G401.6 (cell line): ENCODE data around the gene MED15.

Source experiments
- FAIRE-seq: peaks from 2 replicates; lab custom pipeline; 2012; peaks lifted over from hg19 to GRCh38; lab: Jason Lieb, UNC

MED15 gene

GRCh38 chr22:20510811-20511577 is 3.6 kb downstream of the MED15 start:
- FAIRE-seq: no peak

DNA sequence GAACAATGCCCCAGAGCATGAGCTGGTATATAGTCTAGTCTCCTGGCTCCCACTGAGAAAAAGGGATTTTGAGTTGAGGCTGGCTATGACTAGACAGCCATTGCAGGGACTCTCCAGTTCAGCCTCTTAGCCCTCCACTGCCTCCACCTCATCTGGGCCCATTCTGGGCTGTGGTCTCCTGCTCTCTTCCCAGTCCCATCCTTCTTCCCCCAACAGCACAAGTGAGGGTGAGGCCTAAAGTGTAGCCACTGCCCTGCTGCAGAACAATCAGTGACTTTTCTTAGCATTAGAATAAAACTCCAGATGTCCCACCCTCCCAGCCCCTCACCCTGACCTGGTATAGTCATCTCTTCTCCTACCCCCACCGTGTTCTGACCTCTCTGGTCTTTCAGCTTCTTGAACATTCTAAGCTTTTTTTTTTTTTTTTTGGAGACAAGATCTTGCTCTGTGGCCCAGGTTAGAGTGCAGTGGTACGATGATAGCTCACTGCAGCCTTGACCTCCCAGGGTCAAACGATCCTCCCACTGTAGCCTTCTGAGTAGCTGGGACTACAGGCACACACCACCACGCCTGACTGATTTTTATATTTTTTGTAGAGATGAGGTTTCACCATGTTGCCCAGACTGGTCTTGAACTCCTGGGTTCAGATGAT is 4.3 kb downstream of the MED15 start:
- no peak for FAIRE-seq

DNA sequence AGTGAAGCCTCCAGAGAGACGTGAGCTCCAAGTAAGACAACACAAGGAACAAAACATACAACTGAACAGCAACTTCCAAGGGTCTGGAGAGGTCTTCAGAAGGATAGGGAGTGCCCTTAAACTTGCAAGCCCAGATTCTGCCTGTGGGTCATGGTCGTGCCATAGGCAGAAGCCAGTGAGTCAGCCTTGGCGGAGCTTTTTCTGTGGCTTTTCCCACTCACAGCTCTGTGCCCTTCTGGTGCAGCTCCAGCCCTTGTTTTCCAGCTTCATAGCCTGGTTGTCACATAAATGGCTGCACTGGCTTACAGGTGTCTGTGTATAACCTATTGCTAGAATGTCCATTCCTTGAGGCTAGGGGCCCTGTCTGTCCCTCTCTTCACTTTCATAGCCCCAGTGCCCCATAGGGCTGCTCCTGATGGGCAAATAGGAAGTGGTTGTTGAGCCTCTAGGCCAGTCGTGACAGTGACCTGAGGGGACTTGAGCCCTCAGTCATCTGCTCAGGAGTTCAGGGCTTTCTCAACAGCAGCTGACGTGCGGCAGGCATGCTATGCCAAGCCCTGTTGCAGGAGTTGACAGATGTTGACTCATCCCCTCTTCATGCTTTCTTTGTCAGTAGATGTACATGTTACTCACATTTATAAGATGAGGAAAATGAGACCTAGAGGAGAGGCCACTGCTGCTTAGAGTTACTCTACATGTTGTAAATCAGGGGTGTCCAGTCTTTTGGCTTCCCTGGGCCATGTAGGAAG is 7.4 kb downstream of the MED15 start:
- no peak for FAIRE-seq

DNA sequence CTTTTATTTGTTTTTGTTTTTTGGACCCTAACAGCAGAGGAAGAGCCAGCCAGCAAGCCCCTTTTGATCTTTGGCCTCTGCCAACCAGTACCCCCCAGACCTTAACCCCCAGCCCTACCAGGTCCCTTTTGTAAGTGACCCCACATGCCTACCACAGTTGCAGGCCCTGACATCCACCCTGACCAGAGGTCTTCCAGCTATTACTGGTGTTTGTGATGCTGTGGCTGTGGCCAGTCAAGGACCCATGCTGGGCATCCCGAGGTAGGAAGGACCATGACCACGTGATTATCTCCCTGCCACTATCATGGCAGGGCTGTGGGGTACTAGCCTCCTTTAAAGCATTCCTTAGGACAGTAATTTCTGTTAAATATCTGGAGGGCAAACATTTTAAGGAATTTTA is 9.0 kb downstream of the MED15 start:
- FAIRE-seq: no peak

GRCh38 chr22:20517422-20517821 is 10.0 kb downstream of the MED15 start:
- no peak for FAIRE-seq

GRCh38 chr22:20517841-20518592 is 10.6 kb downstream of the MED15 start:
- FAIRE-seq: no peak

DNA sequence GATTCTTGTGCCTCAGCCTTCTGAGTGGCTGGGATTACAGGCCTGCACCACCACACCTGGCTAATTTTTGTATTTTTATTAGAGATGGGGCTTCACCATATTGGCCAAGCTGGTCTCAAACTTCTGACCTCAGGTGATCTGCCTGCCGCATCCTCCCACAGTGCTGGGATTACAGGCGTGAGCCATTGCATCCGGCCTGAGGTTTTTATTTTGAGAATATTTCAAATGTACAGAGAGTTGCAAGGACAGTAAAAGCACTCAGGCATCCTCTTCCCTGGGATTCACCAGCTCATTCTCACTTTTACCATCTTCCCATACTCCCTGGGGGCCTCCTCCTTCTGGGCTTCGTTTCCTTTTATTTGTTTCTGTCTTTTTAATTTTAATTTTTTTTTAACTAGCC is 12.1 kb downstream of the MED15 start:
- FAIRE-seq: no peak

GRCh38 chr22:20520093-20520511 is 12.7 kb downstream of the MED15 start:
- FAIRE-seq: no peak

- no peak for FAIRE-seq
These were observed 15.0 kb downstream of the MED15 start for GRCh38 chr22:20522134-20523004.

DNA sequence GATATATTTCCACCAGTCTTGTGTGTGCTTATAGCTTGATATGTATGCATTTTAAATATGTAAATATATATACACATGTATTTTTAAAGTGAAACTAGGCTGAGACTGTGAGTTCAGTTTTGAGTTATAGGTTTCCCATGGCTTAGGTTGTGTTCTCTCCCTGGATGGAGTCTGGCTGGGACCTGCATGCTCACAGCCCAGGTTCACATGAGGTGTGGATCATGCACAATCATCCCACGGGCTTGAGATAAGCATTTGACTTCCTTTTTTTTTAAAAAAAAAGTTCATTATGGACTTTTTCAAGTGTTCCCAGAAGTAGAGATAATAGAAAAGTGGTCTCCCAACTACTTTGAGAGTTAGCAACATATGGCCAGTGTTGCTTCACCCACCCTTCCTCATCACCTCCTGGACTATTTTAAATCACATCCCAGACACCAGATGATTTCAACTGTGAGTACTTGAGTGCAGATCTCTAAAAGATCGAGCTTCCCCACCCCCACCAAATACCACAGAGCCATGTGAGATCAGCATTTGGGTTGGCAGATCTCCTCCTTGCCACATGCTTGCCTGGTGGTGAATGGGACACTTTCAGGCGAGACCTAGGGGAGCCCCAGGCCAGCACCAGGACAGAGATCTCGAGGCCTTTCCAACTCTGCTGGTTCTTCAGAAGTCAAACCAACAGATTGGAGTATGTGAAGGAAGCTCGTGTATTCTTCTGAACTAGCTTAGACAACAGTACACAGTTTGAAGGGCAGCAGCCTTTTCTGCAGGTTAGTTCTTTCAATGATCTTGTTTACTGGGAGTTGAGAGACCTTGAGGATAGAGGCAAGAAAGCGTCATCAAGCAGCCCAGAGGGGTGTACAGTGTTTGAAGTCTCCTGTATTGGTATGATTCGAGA is 15.9 kb downstream of the MED15 start:
- FAIRE-seq: no peak

GRCh38 chr22:20524004-20524481 is 16.6 kb downstream of the MED15 start:
- FAIRE-seq: no peak

DNA sequence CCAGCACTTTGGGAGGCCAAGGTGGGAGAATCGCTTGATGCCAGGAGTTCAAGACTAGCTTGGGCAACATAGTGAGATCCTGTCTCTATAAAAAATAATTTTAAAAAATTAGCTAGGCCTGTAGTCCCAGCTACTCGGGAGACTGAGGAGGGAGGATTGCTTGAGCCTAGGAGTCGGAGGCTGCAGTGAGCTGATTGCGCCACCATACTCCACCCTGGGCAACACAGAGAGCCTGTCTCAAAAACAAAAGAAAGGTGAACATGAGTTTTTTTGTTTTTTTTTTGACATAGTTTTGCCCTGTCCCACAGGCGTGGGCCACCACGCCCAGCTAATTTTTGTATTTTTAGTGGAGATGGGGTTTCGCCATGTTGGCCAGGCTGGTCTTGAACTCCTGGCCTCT is 17.6 kb downstream of the MED15 start:
- FAIRE-seq: no peak

DNA sequence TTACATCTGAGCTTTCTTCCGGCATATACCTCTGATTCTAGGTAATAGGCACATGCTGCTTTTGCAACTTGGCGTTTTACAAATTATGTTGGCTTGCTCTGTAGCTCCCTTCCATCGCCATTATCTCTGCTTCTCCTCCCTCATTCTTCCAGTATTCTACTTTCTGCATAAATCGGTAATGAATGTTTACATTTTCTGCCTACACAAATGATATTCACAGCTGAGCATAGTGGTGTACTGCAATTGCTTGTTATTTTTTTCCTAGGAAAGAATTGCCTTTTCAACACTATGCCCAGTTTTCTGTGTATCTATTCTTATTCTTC is 18.9 kb downstream of the MED15 start:
- no peak for FAIRE-seq

GRCh38 chr22:20526628-20527355 is 19.4 kb downstream of the MED15 start:
- no peak for FAIRE-seq

DNA sequence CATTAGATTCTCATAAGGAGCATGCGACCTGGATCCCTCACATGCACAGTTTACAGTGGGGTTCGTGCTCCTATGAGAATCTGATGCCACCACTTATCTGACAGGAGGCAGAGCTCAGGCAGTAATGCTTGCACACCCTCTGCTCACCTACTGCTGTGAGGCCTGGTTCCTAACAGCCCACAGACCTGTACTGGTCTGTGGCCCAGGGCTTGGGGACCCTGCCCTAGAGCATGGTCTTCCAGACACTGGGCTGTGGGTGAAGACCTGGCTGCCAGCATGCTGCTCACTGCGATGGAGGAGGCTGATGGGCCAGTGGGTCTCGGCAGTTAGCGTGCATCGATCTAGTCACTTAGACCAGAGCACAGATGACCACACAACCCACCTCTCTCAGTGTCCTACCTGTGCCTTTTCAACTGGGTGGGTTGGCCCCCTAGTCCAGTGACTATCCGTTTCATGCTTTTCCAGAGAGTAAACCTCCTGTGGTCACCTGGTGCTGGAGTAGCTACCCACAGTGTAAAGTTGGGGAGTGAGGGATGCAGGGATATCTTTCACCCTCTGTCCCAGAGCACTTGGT is 21.1 kb downstream of the MED15 start:
- FAIRE-seq: no peak

DNA sequence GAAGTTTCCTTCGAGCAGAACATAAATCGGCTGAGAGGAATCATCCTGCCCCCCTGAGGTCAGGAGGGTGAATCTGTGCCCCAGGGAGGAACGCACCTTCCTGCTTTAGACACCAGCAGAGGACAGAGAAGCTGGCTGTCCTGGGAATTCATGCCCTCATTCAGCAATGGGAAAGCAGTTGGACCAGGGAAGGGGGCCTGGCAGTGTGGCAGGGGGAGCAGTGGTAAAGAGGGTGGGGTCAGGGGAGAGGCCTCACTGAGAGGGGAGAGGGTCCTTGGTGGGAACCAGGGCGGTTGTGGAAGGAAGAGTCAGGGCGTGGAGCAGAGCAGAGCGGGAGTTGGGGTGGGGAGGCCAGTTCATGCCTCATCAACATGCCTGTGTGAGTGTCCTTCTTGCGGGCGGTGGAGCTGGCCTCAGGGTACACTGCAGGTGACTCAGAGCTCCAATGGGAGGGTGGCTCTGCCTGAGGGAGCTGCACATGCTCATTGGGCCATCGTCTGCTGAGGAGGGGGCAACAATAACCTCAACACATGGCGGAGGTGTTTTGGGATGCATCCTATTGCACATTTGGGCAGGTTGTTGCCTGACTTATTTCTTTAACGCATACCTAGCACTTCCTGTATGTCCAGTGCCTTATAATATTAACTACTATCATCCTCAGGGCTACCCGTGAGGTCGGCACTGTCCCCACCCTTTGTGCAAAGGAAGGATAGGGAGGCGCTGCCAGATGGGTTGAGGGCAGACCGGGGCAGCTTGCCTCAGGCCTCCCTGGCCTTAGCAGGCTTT is 23.2 kb downstream of the MED15 start:
- FAIRE-seq: no peak

GRCh38 chr22:20531154-20531403 is 23.7 kb downstream of the MED15 start:
- no peak for FAIRE-seq

DNA sequence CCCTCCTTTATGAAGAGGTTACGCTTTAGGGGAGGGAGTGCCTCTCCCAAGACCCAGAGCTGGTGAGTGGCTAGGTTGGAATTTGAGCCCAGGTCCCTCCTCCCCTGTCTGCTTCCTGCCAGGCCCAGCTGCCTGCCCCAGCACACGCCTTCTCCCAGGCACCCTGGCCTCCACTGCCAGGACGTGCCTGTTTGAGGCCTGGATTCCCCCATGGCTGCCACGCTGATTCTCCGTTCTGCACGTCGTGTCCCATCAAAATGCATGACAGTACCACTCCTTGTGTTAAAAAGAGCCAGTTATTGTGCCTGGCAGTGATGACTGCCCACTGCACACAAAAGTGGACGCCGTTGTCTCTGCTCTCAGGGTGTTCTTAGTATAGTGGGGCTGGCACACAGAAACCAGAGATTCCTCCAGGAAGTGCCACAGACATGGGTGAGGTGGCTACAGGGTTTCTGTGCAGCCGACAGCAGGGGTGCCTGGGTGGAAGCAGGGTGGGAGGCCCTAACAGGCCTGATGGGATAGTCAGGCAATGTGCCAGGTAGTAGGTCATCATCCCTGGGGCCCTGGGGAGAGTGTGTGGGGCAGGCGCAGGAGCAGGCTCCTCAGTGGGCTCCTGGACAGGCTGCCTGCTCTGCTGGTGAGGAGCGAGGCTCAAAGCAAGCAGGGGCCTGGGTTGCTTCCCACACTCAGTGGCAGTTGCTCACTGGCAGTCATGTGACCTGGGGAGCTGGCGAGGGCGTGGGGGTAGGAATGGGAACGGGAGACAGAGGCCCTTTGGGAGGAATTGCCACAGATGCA is 24.2 kb downstream of the MED15 start:
- no peak for FAIRE-seq
